ENCODE measurements around the gene AVP.

Gene AVP

DNA sequence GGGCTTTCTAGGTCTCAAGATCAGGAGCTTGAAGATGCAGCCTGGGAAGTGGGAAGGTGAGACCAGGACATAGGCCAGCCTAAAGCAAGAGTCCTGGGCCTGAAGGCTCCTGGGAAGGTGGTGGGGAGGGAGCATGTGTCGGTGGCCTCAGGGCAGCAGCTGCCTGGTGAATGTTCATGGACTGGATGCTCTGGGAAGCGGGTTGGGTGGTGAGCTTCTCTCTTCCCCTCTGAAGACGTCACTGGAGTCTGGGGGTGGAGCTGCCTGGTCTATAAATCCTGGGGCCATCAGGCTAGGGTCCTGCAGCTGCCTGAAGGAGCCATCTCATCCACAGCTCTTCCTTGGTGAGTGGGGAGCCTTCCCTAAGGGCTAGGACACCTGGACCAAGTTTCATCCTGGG lies 41.2 kb downstream of the AVP start, which contains the start of gene GNRH2:
TSS of gene GNRH2 (plus strand) at position 301 of the 400 bp plus-strand sequence. CDS start 793 bp downstream, outside the sequence.
- no peak for DNase-seq (ENCODE audit: low spot score)
- TF ChIP-seq, protein P1, sequence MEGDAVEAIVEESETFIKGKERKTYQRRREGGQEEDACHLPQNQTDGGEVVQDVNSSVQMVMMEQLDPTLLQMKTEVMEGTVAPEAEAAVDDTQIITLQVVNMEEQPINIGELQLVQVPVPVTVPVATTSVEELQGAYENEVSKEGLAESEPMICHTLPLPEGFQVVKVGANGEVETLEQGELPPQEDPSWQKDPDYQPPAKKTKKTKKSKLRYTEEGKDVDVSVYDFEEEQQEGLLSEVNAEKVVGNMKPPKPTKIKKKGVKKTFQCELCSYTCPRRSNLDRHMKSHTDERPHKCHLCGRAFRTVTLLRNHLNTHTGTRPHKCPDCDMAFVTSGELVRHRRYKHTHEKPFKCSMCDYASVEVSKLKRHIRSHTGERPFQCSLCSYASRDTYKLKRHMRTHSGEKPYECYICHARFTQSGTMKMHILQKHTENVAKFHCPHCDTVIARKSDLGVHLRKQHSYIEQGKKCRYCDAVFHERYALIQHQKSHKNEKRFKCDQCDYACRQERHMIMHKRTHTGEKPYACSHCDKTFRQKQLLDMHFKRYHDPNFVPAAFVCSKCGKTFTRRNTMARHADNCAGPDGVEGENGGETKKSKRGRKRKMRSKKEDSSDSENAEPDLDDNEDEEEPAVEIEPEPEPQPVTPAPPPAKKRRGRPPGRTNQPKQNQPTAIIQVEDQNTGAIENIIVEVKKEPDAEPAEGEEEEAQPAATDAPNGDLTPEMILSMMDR (IDR thresholded peaks at IDR 0.05) = no peak
- Histone ChIP-seq H3K4me3 (peak within 1 kb of the TSS; percentile 9), H3K27ac (peak within 1 kb of the TSS; percentile 65 to 94)

DNA sequence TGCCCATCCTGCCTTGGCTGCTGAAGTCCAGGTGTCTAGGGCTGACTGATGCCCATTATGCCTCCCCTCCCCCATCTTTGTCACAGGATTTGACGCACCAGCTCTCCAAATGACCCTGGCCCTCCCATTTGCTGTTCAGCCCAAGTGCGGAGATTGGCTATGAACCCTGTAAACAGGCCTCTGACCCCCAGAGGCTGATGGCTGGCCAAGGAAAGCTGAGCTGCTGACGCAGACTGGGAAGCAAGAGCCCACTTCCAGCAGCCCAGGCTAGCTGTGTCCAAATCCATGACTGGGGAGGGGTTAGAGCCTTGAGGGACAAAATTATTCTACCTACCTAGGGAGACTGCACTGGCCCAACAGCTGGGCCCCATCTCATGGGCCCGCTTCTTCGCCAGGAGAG lies 41.9 kb downstream of the AVP start:
- TF ChIP-seq, protein P1 (IDR thresholded peaks at IDR 0.05) = no peak
- no peak for DNase-seq (ENCODE audit: low spot score)
- Histone ChIP-seq H3K4me3 (peak overlapping the region; percentile 9), H3K27ac (peak overlapping the region; percentile 65 to 94)

DNA sequence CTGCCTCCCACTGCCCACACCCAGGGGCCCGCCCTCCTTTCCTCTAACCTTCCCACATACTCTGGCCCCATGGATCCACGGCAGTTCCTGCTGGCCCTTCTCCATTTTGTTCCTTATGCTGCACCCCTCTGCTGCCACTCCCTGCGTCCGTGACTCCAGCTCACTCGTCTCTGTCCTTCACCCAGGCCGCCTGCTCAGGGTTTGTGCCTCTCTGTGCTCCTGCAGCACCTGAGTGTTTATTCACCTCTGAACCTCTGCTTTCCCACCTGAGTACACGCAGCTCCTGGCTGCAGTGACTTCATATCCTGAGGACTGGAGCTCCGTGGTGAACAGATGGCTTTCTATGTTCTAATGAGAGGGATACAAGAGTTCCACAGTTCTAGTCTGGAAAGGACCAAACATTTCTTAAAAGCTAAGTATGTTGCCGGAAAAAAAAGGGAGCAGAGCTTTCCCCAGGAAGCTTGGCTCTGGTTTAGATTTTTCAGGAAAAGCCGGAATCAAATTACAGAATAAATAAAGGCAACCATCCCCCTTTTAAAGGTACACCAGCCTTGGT lies 42.6 kb downstream of the AVP start:
- Histone ChIP-seq H3K27ac (peak overlapping the region; percentile 65 to 94), H3K4me3 (no peak overlapping the region)
- DNase-seq (ENCODE audit: low spot score) = no peak
- TF ChIP-seq, protein P1 (IDR thresholded peaks at IDR 0.05) = no peak

DNA sequence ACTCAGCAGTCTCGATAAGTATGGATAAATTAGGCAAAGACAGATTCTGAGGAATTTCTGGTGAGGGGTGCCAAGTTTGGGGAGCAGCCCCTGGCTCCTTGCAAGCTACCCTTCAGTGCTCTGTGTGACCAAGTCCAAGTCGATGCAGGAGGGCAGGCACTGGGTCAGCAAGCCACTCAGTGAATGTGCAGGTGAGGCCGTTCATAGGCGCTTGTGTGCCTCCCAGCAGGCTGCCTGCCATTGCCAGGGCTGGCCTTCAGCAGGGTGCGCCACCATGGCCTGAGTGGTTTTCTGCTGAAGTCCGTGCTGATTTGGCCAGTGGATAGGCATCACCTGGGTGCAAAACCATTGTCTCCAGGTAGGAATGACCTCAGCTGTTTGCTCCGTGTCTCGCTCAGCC lies 44.4 kb downstream of the AVP start:
- Histone ChIP-seq H3K27ac (no peak overlapping the region), H3K4me3 (no peak overlapping the region)
- no peak for DNase-seq (ENCODE audit: low spot score)
- TF ChIP-seq, protein P1 (IDR thresholded peaks at IDR 0.05) = no peak

DNA sequence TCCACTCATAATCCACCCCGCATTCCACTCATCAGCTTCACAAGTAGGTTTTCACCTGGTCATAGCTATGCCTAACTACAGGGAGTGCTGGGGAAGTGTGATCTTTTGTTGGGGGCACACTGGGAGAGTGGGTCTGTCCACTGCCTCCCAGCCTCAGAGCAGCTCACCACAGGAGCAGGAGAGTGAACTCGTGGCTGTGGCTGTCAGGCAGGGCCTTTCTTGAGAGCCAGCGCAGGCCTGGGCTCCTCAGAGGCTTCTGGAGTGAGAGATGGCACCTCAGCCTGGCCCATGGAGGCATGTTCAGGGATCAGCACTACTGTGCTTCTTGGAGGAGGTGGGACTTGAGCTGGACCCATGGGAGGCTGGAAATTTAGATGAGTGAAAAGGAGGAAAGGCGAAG lies 45.1 kb downstream of the AVP start:
- DNase-seq (ENCODE audit: low spot score) = no peak
- Histone ChIP-seq H3K27ac (no peak overlapping the region), H3K4me3 (no peak overlapping the region)
- TF ChIP-seq, protein P1 (IDR thresholded peaks at IDR 0.05) = no peak

DNA sequence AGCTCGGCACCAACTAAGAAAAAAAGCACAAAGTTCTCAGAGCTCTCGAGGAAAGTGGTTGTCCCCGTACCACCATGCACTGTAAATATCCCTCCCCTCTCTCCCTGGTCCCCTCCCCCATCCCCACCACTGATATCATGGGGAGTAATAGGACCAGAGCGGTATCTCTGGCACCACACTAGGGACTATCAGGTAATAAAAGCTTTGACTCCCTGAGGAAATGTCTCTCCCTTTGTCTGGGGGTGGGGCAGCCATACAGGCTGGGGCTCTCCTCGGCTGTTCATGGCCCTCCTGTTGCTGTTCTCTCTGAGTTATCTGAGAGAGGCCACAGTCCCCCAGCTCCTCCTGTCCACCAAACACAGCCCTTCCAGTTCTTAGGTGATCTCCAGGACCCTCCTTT lies 46.1 kb downstream of the AVP start:
- no peak for DNase-seq (ENCODE audit: low spot score)
- Histone ChIP-seq H3K4me3 (no peak overlapping the region), H3K27ac (no peak overlapping the region)
- TF ChIP-seq, protein P1 (IDR thresholded peaks at IDR 0.05) = no peak

DNA sequence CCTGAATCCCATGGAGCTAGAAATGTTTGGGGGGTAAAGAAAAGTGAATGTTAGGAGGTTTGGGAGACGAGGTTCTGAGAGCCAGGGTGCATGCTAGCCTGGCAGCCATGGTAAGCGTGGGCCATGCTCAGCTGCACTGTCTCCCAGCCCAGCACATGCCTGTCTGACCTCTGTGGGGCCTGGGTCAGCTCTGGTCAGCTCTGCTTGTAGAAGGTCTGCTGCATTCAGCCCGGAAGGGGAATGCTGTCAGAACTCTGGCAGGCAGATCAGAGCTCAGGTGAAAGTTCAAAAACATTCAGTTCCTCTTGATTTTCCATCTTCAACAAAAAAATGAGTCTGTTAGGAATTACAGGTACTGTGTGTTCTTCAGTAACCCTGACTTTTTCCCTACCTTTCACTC lies 46.9 kb downstream of the AVP start:
- DNase-seq (ENCODE audit: low spot score) = no peak
- Histone ChIP-seq H3K27ac (no peak overlapping the region), H3K4me3 (no peak overlapping the region)
- TF ChIP-seq, protein P1 (IDR thresholded peaks at IDR 0.05) = no peak

Data from coronary artery (tissue), 2 donors.